Spinal cord (tissue), 10 donors: Measurements from ENCODE around the gene GPX6. TPM values are rescaled to one million over a fixed set of nuclear protein-coding genes. Genes with fewer than 3 reads are reported as not detected.

Experiments
- DNase-seq, 6 donors: peaks; one replicate each; pipeline versions ENCODE4 v3.0.0 to v3.0.0-alpha.2; 2013 to 2015; ENCODE audit warnings: low spot score in 6 of 6, low read depth in 4 of 6
- H3K27ac ChIP-seq: one replicate; pipeline ENCODE4 v1.5.1; 2013; ENCODE audit warnings: low read depth, low read length, control low read depth
- H3K27me3 ChIP-seq: one replicate; pipeline ENCODE4 v1.6.1; 2013; ENCODE audit warnings: low read length; ENCODE audit not compliant: control insufficient read depth, insufficient read depth
- H3K36me3 ChIP-seq: one replicate; pipeline ENCODE4 v1.6.1; 2013; ENCODE audit warnings: low read length; ENCODE audit not compliant: control insufficient read depth, insufficient read depth
- H3K4me1 ChIP-seq: one replicate; pipeline ENCODE4 v1.6.1; 2013; ENCODE audit warnings: low read length; ENCODE audit not compliant: control insufficient read depth, insufficient read depth
- H3K4me3 ChIP-seq: one replicate; pipeline ENCODE4 v1.5.1; 2013; ENCODE audit warnings: low read depth, low read length, control low read depth
- H3K9me3 ChIP-seq: one replicate; pipeline ENCODE4 v1.6.1; 2013; ENCODE audit warnings: low read length; ENCODE audit not compliant: control insufficient read depth, insufficient read depth
- WGBS: methylation state at CpG from one replicate; pipeline ENCODE4 v1.1.5; 2013; ENCODE audit warnings: missing lambda C conversion rate; ENCODE audit not compliant: insufficient coverage; 5-methylcytosine and 5-hydroxymethylcytosine counted together
- polyA plus RNA-seq, 2 donors: library from polyadenylated mRNA; unstranded; fragments of 120-200 nt; gene quantifications; one replicate each; pipeline ENCODE4 v1.2.1, GENCODE V29; 2013; ENCODE audit not compliant: insufficient read length in 2 of 2
- total RNA-seq, 2 donors: library from RNA; depleted of rRNA in 1 of 2; stranded (reverse); fragments of 120-200 nt in 1 of 2; fragments of >200 nt in 1 of 2; gene quantifications; one replicate each; pipeline versions ENCODE4 v1.2.3 to v1.2.4, GENCODE V29; 2013 to 2014
- donor health status: healthy.

GPX6 gene
- total and polyA plus RNA-seq, 4 donors, result not detected

- Histone ChIP-seq H3K36me3 (no peaks in the 10 kb centered on the region), H3K9me3 (no peaks in the 10 kb centered on the region), H3K4me3 (no peak overlapping the region), H3K27ac (no peak overlapping the region), H3K4me1 (no peaks in the 10 kb centered on the region), H3K27me3 (peaks cover 24% of the 10 kb centered on the region)
- no peak for DNase-seq
- no CpG with 5 or more reads among the region's 1 CpG for WGBS
Observed at GRCh38 chr6:28458568-28458967, 57.0 kb downstream of the GPX6 start.

Other genes starting within 250 kb of the GPX6 start
- 10 to 100 TPM; 27.2 to 39.8 TPM for gene ZSCAN26, start 248.7 kb downstream of the GPX6 start, total RNA-seq
- gene ZSCAN26, start 248.7 kb downstream of the GPX6 start, polyA plus RNA-seq, result 10 to 100 TPM; 32.0 to 34.5 TPM
- gene PGBD1, start 234.2 kb downstream of the GPX6 start, total RNA-seq, result 10 to 100 TPM in 1 of 2 donors, 1 to 10 TPM in 1; 9.7 to 11.5 TPM
- 10 to 100 TPM; 13.9 to 15.7 TPM for gene PGBD1, start 234.2 kb downstream of the GPX6 start, polyA plus RNA-seq
- 10 to 100 TPM; 17.4 to 19.9 TPM for gene ZSCAN31, start 179.6 kb downstream of the GPX6 start, total RNA-seq
- 10 to 100 TPM in 1 of 2 donors, 1 to 10 TPM in 1; 8.3 to 12.6 TPM for gene ZSCAN31, start 179.6 kb downstream of the GPX6 start, polyA plus RNA-seq
- 10 to 100 TPM in 1 of 2 donors, 1 to 10 TPM in 1; 9.1 to 10.7 TPM for gene ZKSCAN3, start 165.8 kb downstream of the GPX6 start, total RNA-seq
- 1 to 10 TPM; 6.4 to 8.4 TPM for gene ZKSCAN3, start 165.8 kb downstream of the GPX6 start, polyA plus RNA-seq
- 10 to 100 TPM; 11.8 to 12.9 TPM for gene ZSCAN12, start 116.0 kb downstream of the GPX6 start, total RNA-seq
- gene ZSCAN12, start 116.0 kb downstream of the GPX6 start, polyA plus RNA-seq, result 1 to 10 TPM; 7.5 to 8.5 TPM
- 1 to 10 TPM; 9.1 to 9.9 TPM for gene ZSCAN23, start 72.3 kb downstream of the GPX6 start, total RNA-seq
- gene ZSCAN23, start 72.3 kb downstream of the GPX6 start, polyA plus RNA-seq, result 1 to 10 TPM; 5.5 to 7.2 TPM
- not detected for gene GPX5, start 10.1 kb upstream of the GPX6 start, total RNA-seq
- not detected for gene GPX5, start 10.1 kb upstream of the GPX6 start, polyA plus RNA-seq